ENCODE measurements around the gene B4GALNT4. TPM values are rescaled to one million over a fixed set of nuclear protein-coding genes. Genes with fewer than 3 reads are reported as not detected.
"Not testable (repeated sequence)": the region's sequence is repeated elsewhere in the genome, so short reads cannot be mapped to it uniquely, and the experiment has no call there.

The B4GALNT4 gene
- total RNA-seq, 1 donor from 2014 or later: 39.1 TPM

GRCh38 chr11:409600-410483 lies 40.5 kb downstream of the B4GALNT4 start:
- no peak for DNase-seq (ENCODE audit: low spot score)
- Mint-ChIP-seq H3K27ac (ENCODE audit: unreplicated experiment) (no peak overlapping the region), H3K36me3 (ENCODE audit: low read depth) (no peaks in the 10 kb centered on the region), H3K4me3 (ENCODE audit: unreplicated experiment) (no peak overlapping the region), H3K9me3 (ENCODE audit: low read depth) (no peaks in the 10 kb centered on the region), H3K27me3 (ENCODE audit: low read depth) (no peaks in the 10 kb centered on the region), H3K4me1 (ENCODE audit: low read depth) (peaks cover 10% of the 10 kb centered on the region)
- TF ChIP-seq, protein P1, sequence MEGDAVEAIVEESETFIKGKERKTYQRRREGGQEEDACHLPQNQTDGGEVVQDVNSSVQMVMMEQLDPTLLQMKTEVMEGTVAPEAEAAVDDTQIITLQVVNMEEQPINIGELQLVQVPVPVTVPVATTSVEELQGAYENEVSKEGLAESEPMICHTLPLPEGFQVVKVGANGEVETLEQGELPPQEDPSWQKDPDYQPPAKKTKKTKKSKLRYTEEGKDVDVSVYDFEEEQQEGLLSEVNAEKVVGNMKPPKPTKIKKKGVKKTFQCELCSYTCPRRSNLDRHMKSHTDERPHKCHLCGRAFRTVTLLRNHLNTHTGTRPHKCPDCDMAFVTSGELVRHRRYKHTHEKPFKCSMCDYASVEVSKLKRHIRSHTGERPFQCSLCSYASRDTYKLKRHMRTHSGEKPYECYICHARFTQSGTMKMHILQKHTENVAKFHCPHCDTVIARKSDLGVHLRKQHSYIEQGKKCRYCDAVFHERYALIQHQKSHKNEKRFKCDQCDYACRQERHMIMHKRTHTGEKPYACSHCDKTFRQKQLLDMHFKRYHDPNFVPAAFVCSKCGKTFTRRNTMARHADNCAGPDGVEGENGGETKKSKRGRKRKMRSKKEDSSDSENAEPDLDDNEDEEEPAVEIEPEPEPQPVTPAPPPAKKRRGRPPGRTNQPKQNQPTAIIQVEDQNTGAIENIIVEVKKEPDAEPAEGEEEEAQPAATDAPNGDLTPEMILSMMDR (IDR thresholded peaks at IDR 0.05): no peak

- H3K27me3 Mint-ChIP-seq (ENCODE audit: low read depth); H3K27ac Mint-ChIP-seq (ENCODE audit: unreplicated experiment): not testable (repeated sequence)
Observed at GRCh38 chr11:410711-411110, 41.4 kb downstream of the B4GALNT4 start.

GRCh38 chr11:411520-411919 lies 42.2 kb downstream of the B4GALNT4 start:
- DNase-seq (ENCODE audit: low spot score); H3K9me3 Mint-ChIP-seq (ENCODE audit: low read depth); H3K27me3 Mint-ChIP-seq (ENCODE audit: low read depth); H3K4me1 Mint-ChIP-seq (ENCODE audit: low read depth); H3K36me3 Mint-ChIP-seq (ENCODE audit: low read depth); H3K27ac Mint-ChIP-seq (ENCODE audit: unreplicated experiment); H3K4me3 Mint-ChIP-seq (ENCODE audit: unreplicated experiment): not testable (repeated sequence)

More at GRCh38 chr11:410711-411110, 41.4 kb downstream of the B4GALNT4 start:
- H3K4me3 Mint-ChIP-seq (ENCODE audit: unreplicated experiment); DNase-seq (ENCODE audit: low spot score); H3K4me1 Mint-ChIP-seq (ENCODE audit: low read depth); H3K36me3 Mint-ChIP-seq (ENCODE audit: low read depth); H3K9me3 Mint-ChIP-seq (ENCODE audit: low read depth): not testable (repeated sequence)

GRCh38 chr11:412641-413119 lies 43.4 kb downstream of the B4GALNT4 start:
- no peaks in the 10 kb centered on the region for H3K36me3 Mint-ChIP-seq (ENCODE audit: low read depth)

DNA sequence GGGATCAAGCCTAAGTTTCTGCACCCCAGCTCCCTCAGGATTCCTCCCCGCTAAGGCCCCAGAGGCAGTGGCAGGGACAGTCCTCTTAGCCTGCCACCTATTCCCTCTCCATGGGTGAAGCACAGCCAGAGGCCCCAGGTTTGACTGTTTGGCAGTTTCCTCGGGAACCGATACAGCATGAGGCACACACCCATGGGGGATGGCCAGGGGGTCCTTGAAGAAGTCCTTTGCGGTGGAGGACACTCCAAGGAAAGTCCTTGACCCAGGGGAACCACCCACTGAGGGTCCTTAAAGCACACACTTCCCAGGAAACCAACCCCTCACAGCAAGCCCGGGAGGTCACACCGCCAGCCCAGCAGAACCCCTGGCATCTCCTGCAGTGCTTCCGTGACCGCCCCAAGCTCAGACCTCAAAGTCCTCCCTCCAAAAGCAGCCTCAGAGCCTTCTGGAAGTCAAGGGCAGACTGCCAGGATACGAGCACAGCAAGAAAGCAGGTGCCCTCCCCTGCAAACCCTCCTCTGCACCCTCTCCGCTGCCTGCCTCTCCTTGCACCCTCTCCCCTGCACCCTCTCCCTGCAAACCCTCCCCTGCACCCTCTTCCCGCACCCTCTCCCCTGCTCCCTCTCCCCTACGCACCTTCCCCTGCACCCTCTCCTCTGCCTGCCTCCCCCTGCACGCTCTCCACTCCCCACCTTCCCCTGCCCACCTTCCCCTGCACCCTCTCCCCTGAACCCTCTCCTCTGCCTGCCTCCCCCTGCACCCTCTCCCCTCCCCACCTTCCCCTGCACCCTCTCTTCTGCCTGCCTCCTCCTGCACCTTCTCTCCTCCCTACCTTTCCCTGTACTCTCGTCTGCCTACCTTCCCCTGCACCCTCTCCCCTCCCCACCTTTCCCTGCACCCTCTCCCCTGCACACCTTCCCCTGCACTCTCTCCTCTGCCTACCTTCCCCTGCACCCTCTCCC lies 44.1 kb downstream of the B4GALNT4 start:
- H3K4me1 Mint-ChIP-seq (ENCODE audit: low read depth): peaks cover 7% of the 10 kb centered on the region

More at GRCh38 chr11:412641-413119, 43.4 kb downstream of the B4GALNT4 start:
- DNase-seq (ENCODE audit: low spot score): no peak
- Mint-ChIP-seq H3K4me3 (ENCODE audit: unreplicated experiment) (no peak overlapping the region), H3K27me3 (ENCODE audit: low read depth) (no peaks in the 10 kb centered on the region), H3K27ac (ENCODE audit: unreplicated experiment) (no peak overlapping the region), H3K9me3 (ENCODE audit: low read depth) (no peaks in the 10 kb centered on the region), H3K4me1 (ENCODE audit: low read depth) (peaks cover 7% of the 10 kb centered on the region)
- TF ChIP-seq, protein P1 (IDR thresholded peaks at IDR 0.05): no peak

More for the DNA sequence above, 44.1 kb downstream of the B4GALNT4 start:
- TF ChIP-seq, protein P1 (IDR thresholded peaks at IDR 0.05): no peak
- Mint-ChIP-seq H3K27ac (ENCODE audit: unreplicated experiment) (no peak overlapping the region), H3K27me3 (ENCODE audit: low read depth) (no peaks in the 10 kb centered on the region), H3K36me3 (ENCODE audit: low read depth) (no peaks in the 10 kb centered on the region), H3K4me3 (ENCODE audit: unreplicated experiment) (no peak overlapping the region), H3K9me3 (ENCODE audit: low read depth) (no peaks in the 10 kb centered on the region)
- DNase-seq (ENCODE audit: low spot score): no peak
